Mesothelial cell of epicardium (in vitro differentiated cells): ENCODE data around the gene MAPKBP1. TPM values are rescaled to one million over a fixed set of nuclear protein-coding genes. Genes with fewer than 3 reads are reported as not detected.

ENCODE experiments used
- DNase-seq, 2 experiments: peaks; one replicate each; pipeline ENCODE4 v3.0.0; 2021; ENCODE audit warnings: low spot score in 2 of 2; ENCODE audit not compliant: unreplicated experiment in 2 of 2
- H3K27ac Mint-ChIP-seq: 2 replicates; pipeline ENCODE4 v1.8.0; 2021; ENCODE audit warnings: mixed read lengths
- H3K27me3 Mint-ChIP-seq: 2 replicates; pipeline ENCODE4 v1.8.0; 2021; ENCODE audit warnings: low read depth, mixed read lengths
- H3K36me3 Mint-ChIP-seq: 2 replicates; pipeline ENCODE4 v1.8.0; 2021; ENCODE audit warnings: mixed read lengths
- H3K4me1 Mint-ChIP-seq: 2 replicates; pipeline ENCODE4 v1.8.0; 2021; ENCODE audit warnings: mixed read lengths
- H3K4me3 Mint-ChIP-seq: 2 replicates; pipeline ENCODE4 v1.8.0; 2021; ENCODE audit warnings: mild to moderate bottlenecking, moderate library complexity, mixed read lengths
- H3K9me3 Mint-ChIP-seq: 2 replicates; pipeline ENCODE4 v1.8.0; 2021; ENCODE audit warnings: mixed read lengths
- CTCF ChIP-seq: fragments of 200-600 bp; sonication (generic); IDR thresholded peaks from one replicate; pipeline ENCODE4 v1.5.0; 2021; ENCODE audit warnings: antibody characterized with exemption; ENCODE audit not compliant: unreplicated experiment
- total RNA-seq: library from RNA; stranded (reverse); gene quantifications from 3 replicates; pipeline ENCODE4 v1.2.1, GENCODE V29; 2021

MAPKBP1 gene
- total RNA-seq, 1 donor from 2014 or later = 40.8 TPM

DNA sequence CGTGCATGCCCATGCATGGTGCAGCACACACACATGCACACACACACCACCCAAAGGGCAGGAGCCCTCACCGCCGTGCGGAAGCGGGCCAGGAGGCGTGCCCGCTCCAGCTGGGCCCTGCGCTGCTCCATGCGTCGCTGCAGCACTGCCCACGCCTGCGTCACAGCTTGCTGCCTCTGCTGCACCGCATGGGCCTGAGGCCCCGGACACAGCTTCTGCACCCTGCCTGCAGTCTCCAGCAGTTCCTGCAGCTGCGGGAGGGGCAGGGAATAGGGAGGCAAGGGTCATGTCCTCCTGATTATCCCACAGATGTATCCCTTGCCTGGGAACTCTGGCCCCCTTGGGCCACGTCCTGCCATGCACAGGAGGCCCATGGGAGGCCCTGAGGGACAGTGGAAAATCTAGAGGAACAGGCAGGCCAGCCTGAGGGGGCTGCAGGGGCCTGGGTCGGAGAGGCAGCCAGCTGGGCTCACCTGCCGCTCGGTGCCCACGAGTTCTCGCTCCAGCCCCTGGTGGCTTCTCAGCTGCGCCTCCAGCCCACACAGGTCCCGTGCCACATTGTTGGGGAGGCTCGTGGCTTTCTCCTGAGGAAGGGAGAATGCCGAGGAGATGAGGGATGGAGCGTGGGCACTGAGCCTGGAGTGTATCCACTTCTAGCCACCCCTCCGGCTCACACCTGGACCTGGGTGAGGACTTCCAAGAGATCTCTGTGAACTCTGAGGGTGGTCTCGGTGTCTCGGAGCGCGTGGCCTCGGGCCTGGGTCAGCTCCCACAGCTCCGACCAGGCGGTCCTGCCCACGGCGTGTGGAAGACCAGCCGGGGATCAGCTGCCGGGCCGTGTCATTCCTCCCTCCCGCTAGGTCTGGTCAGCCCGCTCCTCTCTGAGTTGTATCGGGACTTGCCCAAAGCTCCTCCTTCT, 95.7 kb downstream of the MAPKBP1 start:
- Mint-ChIP-seq H3K27ac (no peak overlapping the region), H3K36me3 (no peaks in the 10 kb centered on the region), H3K4me3 (no peak overlapping the region), H3K27me3 (no peaks in the 10 kb centered on the region), H3K4me1 (peaks cover 8% of the 10 kb centered on the region), H3K9me3 (no peaks in the 10 kb centered on the region)
- TF ChIP-seq CTCF = no peak
- no peak for DNase-seq

- DNase-seq = no peak
- Mint-ChIP-seq H3K36me3 (no peaks in the 10 kb centered on the region), H3K27ac (no peak overlapping the region), H3K27me3 (no peaks in the 10 kb centered on the region), H3K9me3 (no peaks in the 10 kb centered on the region), H3K4me3 (no peak overlapping the region), H3K4me1 (peaks cover 4% of the 10 kb centered on the region)
- TF ChIP-seq CTCF = no peak
Observed at GRCh38 chr15:41870689-41871081, 96.4 kb downstream of the MAPKBP1 start.

- H3K27me3 Mint-ChIP-seq = no peaks in the 10 kb centered on the region
- H3K4me1 Mint-ChIP-seq = peaks cover 4% of the 10 kb centered on the region
- H3K27ac Mint-ChIP-seq = no peak overlapping the region
- no peak for TF ChIP-seq CTCF
- no peaks in the 10 kb centered on the region for H3K36me3 Mint-ChIP-seq
- H3K4me3 Mint-ChIP-seq = no peak overlapping the region
- H3K9me3 Mint-ChIP-seq = no peaks in the 10 kb centered on the region
- DNase-seq = no peak
Observed at GRCh38 chr15:41871175-41871905, 97.1 kb downstream of the MAPKBP1 start.

DNA sequence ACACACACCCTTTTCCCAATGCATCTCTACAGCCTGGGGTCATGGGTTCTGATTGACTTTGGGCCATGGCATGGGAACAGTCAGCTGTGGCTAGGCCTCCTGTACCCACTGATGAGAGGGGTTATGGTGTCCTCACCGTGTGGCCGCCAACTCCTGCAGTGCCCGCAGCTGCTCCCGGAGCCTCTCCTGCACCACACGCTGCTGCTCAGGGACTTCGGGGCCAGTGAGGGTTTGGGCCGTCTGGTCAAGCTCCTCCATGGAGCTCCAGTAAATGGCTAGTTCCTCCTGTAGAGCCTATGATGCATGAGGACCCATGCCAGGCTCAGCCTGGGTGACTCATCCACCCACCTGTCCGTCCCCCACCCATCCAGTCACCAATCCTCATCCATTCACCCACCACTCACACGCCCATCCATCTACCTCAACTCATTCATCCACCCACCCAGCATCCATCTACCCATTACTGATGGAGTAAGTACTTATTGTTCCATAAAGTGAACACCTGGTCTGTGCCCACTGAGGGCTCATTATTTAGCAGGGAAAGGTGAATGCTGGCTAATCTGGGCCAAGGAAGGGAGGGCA, 98.0 kb downstream of the MAPKBP1 start:
- Mint-ChIP-seq H3K9me3 (no peaks in the 10 kb centered on the region), H3K36me3 (no peaks in the 10 kb centered on the region), H3K4me1 (peaks cover 3% of the 10 kb centered on the region), H3K27me3 (no peaks in the 10 kb centered on the region), H3K4me3 (no peak overlapping the region), H3K27ac (no peak overlapping the region)
- DNase-seq = no peak
- TF ChIP-seq CTCF = no peak

GRCh38 chr15:41873711-41874110, 99.4 kb downstream of the MAPKBP1 start:
- Mint-ChIP-seq H3K9me3 (no peaks in the 10 kb centered on the region), H3K27ac (no peak overlapping the region), H3K4me3 (no peak overlapping the region), H3K36me3 (no peaks in the 10 kb centered on the region), H3K27me3 (no peaks in the 10 kb centered on the region), H3K4me1 (no peaks in the 10 kb centered on the region)
- TF ChIP-seq CTCF = no peak
- DNase-seq = no peak
